Sigmoid colon (tissue), 7 donors: ENCODE results near the gene MAP3K14. TPM values are rescaled to one million over a fixed set of nuclear protein-coding genes. Genes with fewer than 3 reads are reported as not detected.
A peak's percentile ranks its signal among the peaks of the same experiment; 100 is the strongest.

Experiments used
- DNase-seq: peaks from one replicate; pipeline ENCODE4 v3.0.0-alpha.2; 2019
- H3K27ac ChIP-seq, 4 donors: fragments of 200-600 bp; sonication (generic); one replicate each; pipeline ENCODE4 v1.5.1; 2016 to 2019; ENCODE audit warnings: mild to moderate bottlenecking in 1 of 4
- H3K27me3 ChIP-seq, 3 donors: fragments of 200-600 bp; sonication (generic); one replicate each; pipeline ENCODE4 v1.5.1; 2019; ENCODE audit warnings: mild to moderate bottlenecking in 1 of 3
- H3K36me3 ChIP-seq, 4 donors: fragments of 200-600 bp; sonication (generic); one replicate each; pipeline ENCODE4 v1.5.1; 2016 to 2019
- H3K4me1 ChIP-seq, 4 donors: fragments of 200-600 bp; sonication (generic); one replicate each; pipeline ENCODE4 v1.5.1; 2017 to 2019
- H3K4me3 ChIP-seq, 4 donors: fragments of 200-600 bp; sonication (generic); one replicate each; pipeline ENCODE4 v1.5.1; 2017 to 2019; ENCODE audit warnings: mild to moderate bottlenecking in 2 of 4, moderate library complexity in 1 of 4
- H3K9me3 ChIP-seq, 4 donors: fragments of 200-600 bp in 3 of 4; sonication (generic) in 3 of 4; one replicate each; pipeline versions ENCODE4 v1.5.1 to v1.6.1; 2013 to 2019
- EP300 ChIP-seq, 4 donors: sonication (generic); formaldehyde crosslinking; IDR thresholded peaks; one replicate each; pipeline ENCODE4 v1.6.1; 2017; ENCODE audit warnings: antibody characterized with exemption in 4 of 4
- POLR2A ChIP-seq, 2 donors: fragments of 450-650 bp; IDR thresholded peaks; one replicate each; pipeline ENCODE4 v1.6.1; 2016; ENCODE audit warnings: antibody characterized with exemption in 2 of 2, mild to moderate bottlenecking in 2 of 2, moderate library complexity in 2 of 2
- POLR2AphosphoS5 ChIP-seq, 4 donors: sonication (generic); formaldehyde crosslinking; IDR thresholded peaks; one replicate each; pipeline ENCODE4 v1.6.1; 2017; ENCODE audit warnings: antibody characterized with exemption in 4 of 4
- WGBS, 2 donors: extraction: QIAGEN DNeasy Blood & Tissue Kit; methylation state at CpG; one replicate each; pipeline ENCODE4 v1.1.7; 2013; 5-methylcytosine and 5-hydroxymethylcytosine counted together
- intact Hi-C: fragments of 100-400 bp; cut with DNase I; formaldehyde crosslinking; loops from one replicate; pipeline ENCODE4 v1.15.1; 2023
- polyA plus RNA-seq, 3 donors: library from polyadenylated mRNA; stranded (reverse); fragments of 200-250 nt; gene quantifications; one replicate each; pipeline ENCODE4 v1.2.3, GENCODE V29; 2013
- total RNA-seq, 4 donors: library from RNA; depleted of rRNA; stranded (reverse); fragments of >200 nt; gene quantifications; one replicate each; pipeline ENCODE4 v1.1.0, GENCODE V29; 2016
- TF ChIP-seq, protein P1 (sequence below), 4 experiments: fragments of 450-650 bp in 3 of 4; fragments of 200-600 bp in 1 of 4; IDR thresholded peaks; one replicate each; pipeline ENCODE4 v1.5.1; 2016 to 2019; ENCODE audit warnings: antibody characterized with exemption in 4 of 4, mild to moderate bottlenecking in 3 of 4, moderate library complexity in 2 of 4
- donor health status: healthy with polysubstance abuse.
- donor health status: Bipolar disorder and iron deficiency.
- donor health status: healthy.

Gene MAP3K14
- total and polyA plus RNA-seq, 7 donors, result 7.2 to 28.5 (median 11.1) TPM

- intact Hi-C loops, result no loop called here
- Histone ChIP-seq H3K27me3 (no peaks in the 10 kb centered on the region), H3K36me3 (peaks cover 0 to 6% (median 2%) of the 10 kb centered on the region in 4 donors), H3K9me3 (no peaks in the 10 kb centered on the region), H3K27ac (peak overlapping the region; percentile 95 to 98 (median 97)), H3K4me1 (peaks cover 2 to 90% (median 76%) of the 10 kb centered on the region in 4 donors), H3K4me3 (peak overlapping the region; percentile 70 to 93 (median 86))
- DNase-seq, result no peak
- TF ChIP-seq EP300 (IDR thresholded peaks at IDR 0.05) (no peak), POLR2A (IDR thresholded peaks at IDR 0.05) (no peak), POLR2AphosphoS5 (IDR thresholded peaks at IDR 0.05) (no peak)
- TF ChIP-seq, protein P1, sequence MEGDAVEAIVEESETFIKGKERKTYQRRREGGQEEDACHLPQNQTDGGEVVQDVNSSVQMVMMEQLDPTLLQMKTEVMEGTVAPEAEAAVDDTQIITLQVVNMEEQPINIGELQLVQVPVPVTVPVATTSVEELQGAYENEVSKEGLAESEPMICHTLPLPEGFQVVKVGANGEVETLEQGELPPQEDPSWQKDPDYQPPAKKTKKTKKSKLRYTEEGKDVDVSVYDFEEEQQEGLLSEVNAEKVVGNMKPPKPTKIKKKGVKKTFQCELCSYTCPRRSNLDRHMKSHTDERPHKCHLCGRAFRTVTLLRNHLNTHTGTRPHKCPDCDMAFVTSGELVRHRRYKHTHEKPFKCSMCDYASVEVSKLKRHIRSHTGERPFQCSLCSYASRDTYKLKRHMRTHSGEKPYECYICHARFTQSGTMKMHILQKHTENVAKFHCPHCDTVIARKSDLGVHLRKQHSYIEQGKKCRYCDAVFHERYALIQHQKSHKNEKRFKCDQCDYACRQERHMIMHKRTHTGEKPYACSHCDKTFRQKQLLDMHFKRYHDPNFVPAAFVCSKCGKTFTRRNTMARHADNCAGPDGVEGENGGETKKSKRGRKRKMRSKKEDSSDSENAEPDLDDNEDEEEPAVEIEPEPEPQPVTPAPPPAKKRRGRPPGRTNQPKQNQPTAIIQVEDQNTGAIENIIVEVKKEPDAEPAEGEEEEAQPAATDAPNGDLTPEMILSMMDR (IDR thresholded peaks at IDR 0.05), result no peak
- 48 to 54% methylated on average over 7 of the region's 7 CpGs for WGBS, 2 donors
These were observed 2.7 kb downstream of the MAP3K14 start for GRCh38 chr17:45313996-45314740.

DNA sequence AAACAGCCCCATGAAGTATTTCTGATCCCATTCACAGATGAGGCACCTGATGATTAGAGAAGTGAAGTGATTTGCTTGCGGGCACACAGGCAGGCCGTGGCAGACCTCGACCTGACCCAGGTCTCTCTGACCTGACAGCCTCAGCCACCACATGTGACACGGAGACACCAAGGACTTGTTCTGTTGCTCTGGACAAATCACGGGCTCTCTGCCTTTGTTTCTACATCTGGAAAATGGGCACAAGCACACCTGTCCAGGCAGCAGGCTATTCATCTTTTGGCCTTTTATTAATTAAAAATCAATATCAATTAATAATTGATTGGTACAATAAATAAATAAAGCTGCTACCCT is 3.4 kb downstream of the MAP3K14 start:
- intact Hi-C loops, result no loop called here
- Histone ChIP-seq H3K27ac (peak overlapping the region; percentile 95 to 98 (median 97)), H3K27me3 (no peaks in the 10 kb centered on the region), H3K36me3 (peaks cover 0 to 10% (median 4%) of the 10 kb centered on the region in 4 donors), H3K4me1 (peaks cover 2 to 90% (median 76%) of the 10 kb centered on the region in 4 donors), H3K9me3 (no peaks in the 10 kb centered on the region), H3K4me3 (peak overlapping the region in 1 of 4 donors; percentile 80)
- DNase-seq, result no peak
- TF ChIP-seq, protein P1 (IDR thresholded peaks at IDR 0.05), result no peak
- no peak for TF ChIP-seq POLR2A (IDR thresholded peaks at IDR 0.05)
- TF ChIP-seq EP300 (IDR thresholded peaks at IDR 0.05), result no peak
- TF ChIP-seq POLR2AphosphoS5 (IDR thresholded peaks at IDR 0.05), result no peak
- WGBS, 2 donors, result 65 to 73% methylated on average over 5 of the region's 5 CpGs

DNA sequence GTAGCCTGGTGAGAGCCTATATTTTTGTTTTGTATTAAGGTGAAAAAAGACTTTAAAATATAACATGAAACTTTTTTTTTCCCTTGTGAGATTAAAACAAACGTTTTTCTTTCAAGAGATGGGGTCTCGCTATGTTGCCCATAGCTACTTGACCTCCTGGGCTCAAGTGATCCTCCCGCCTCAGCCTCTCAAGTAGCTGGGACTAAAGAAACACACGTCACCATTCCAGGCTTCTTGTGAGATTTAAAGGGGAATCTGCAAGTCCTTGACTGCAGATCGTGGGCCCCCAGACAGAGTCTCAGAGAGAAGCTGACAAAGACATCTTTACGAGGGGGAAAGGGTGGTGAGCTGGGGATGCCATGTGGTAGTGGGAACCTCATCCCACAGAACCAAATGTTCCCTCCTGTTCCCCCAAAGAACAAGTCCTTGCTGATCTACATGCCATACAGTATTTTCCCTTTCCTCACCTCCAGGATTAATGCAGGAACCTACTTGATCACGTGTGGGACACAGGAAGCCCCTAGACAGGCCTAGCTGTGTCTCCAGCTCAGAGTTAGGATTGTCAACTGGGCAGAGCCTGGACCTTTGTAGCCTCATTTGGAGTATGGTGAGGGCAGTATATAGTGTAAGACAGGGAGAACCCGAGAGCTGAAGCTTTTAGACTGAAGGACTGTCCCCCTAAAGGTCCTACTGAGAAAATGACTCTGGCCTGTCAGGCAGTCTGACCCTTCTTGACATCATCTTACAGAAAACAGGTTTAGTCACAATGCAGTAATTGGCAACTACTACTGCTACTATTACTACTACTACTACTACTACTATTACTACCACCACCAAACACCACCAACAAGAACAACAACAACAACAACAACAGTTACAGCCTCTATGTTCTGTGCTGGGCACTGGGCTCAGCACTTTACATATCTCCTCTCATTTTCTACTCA is 4.1 kb downstream of the MAP3K14 start:
- no peaks in the 10 kb centered on the region for H3K9me3 ChIP-seq
- TF ChIP-seq POLR2A (IDR thresholded peaks at IDR 0.05) (no peak), EP300 (IDR thresholded peaks at IDR 0.05) (no peak), POLR2AphosphoS5 (IDR thresholded peaks at IDR 0.05) (no peak)
- TF ChIP-seq, protein P1 (IDR thresholded peaks at IDR 0.05), result no peak
- peak overlapping the region; percentile 95 to 98 (median 97) for H3K27ac ChIP-seq
- WGBS, 2 donors, result 21 to 28% methylated on average over 8 of the region's 8 CpGs
- peaks cover 2 to 90% (median 76%) of the 10 kb centered on the region in 4 donors for H3K4me1 ChIP-seq
- intact Hi-C loops, result no loop called here
- peak overlapping the region in 3 of 4 donors; percentile 17 to 33 (median 24) for H3K4me3 ChIP-seq
- no peak for DNase-seq
- no peaks in the 10 kb centered on the region for H3K27me3 ChIP-seq
- H3K36me3 ChIP-seq, result peaks cover 0 to 10% (median 4%) of the 10 kb centered on the region in 4 donors

DNA sequence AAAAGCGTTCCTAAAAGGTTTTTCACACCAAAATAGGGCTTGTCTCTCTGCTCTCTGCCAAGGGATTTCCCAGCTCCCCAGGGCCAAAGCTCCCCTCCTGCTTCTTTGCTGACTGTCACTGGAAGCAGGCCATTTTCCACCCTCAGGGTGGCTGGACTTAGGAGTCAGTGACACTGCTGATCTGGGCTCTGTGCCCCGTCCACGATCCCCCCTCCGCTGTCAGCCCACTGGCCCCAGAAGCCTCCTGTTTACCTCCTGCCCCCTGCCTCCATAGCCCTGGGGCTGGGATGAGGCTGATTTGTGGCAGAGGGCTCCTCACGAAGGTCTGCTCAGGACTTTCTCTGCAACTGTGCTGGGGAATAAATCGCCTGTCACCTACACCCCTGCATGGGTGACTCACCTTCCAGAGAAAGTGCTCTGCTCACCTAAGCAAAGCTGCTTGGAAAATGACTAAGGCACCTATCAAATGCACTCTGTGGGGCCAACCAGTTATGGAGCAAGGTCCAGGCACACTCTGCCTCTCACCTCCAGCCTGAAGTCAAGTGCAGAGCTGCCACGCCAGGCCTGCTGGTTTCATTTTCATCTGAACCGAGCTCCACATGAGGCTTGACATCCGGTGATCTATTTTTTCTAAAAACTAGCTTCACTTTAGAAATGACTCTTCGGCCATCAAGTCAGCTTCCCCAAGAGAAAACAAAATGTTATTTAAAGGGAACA is 4.9 kb downstream of the MAP3K14 start:
- Histone ChIP-seq H3K4me3 (peak overlapping the region in 3 of 4 donors; percentile 17 to 33 (median 24)), H3K27ac (peak overlapping the region; percentile 95 to 98 (median 97)), H3K27me3 (no peaks in the 10 kb centered on the region), H3K4me1 (peaks cover 0 to 94% (median 81%) of the 10 kb centered on the region in 4 donors), H3K9me3 (no peaks in the 10 kb centered on the region), H3K36me3 (peaks cover 0 to 10% (median 4%) of the 10 kb centered on the region in 4 donors)
- TF ChIP-seq, protein P1 (IDR thresholded peaks at IDR 0.05), result no peak
- peak in 2 of 4 donors; percentile 22 to 45 for TF ChIP-seq POLR2AphosphoS5 (IDR thresholded peaks at IDR 0.05)
- peak in 1 of 2 donors; percentile 12 for TF ChIP-seq POLR2A (IDR thresholded peaks at IDR 0.05)
- intact Hi-C loops, result no loop called here
- DNase-seq, result peak; percentile 86
- WGBS, 2 donors, result 7 to 27% methylated on average over 10 of the region's 10 CpGs
